Mesothelial cell of epicardium (in vitro differentiated cells): ENCODE measurements around the gene ODC1. TPM values are rescaled to one million over a fixed set of nuclear protein-coding genes. Genes with fewer than 3 reads are reported as not detected.

Experiments used
- DNase-seq, 2 experiments: peaks; one replicate each; pipeline ENCODE4 v3.0.0; 2021; ENCODE audit warnings: low spot score in 2 of 2; ENCODE audit not compliant: unreplicated experiment in 2 of 2
- H3K27ac Mint-ChIP-seq: 2 replicates; pipeline ENCODE4 v1.8.0; 2021; ENCODE audit warnings: mixed read lengths
- H3K27me3 Mint-ChIP-seq: 2 replicates; pipeline ENCODE4 v1.8.0; 2021; ENCODE audit warnings: low read depth, mixed read lengths
- H3K36me3 Mint-ChIP-seq: 2 replicates; pipeline ENCODE4 v1.8.0; 2021; ENCODE audit warnings: mixed read lengths
- H3K4me1 Mint-ChIP-seq: 2 replicates; pipeline ENCODE4 v1.8.0; 2021; ENCODE audit warnings: mixed read lengths
- H3K4me3 Mint-ChIP-seq: 2 replicates; pipeline ENCODE4 v1.8.0; 2021; ENCODE audit warnings: mild to moderate bottlenecking, moderate library complexity, mixed read lengths
- H3K9me3 Mint-ChIP-seq: 2 replicates; pipeline ENCODE4 v1.8.0; 2021; ENCODE audit warnings: mixed read lengths
- CTCF ChIP-seq: fragments of 200-600 bp; sonication (generic); IDR thresholded peaks from one replicate; pipeline ENCODE4 v1.5.0; 2021; ENCODE audit warnings: antibody characterized with exemption; ENCODE audit not compliant: unreplicated experiment
- total RNA-seq: library from RNA; stranded (reverse); gene quantifications from 3 replicates; pipeline ENCODE4 v1.2.1, GENCODE V29; 2021

ODC1 gene
- total RNA-seq, 1 donor from 2014 or later = 148 TPM

GRCh38 chr2:10487081-10487740, 39.1 kb upstream of the ODC1 start:
- peak in 1 of 2 experiments; percentile 34 for DNase-seq
- peaks cover 23% of the 10 kb centered on the region for H3K27me3 Mint-ChIP-seq
- no peak overlapping the region for H3K27ac Mint-ChIP-seq
- H3K4me1 Mint-ChIP-seq = peaks cover 11% of the 10 kb centered on the region
- no peak for TF ChIP-seq CTCF
- H3K9me3 Mint-ChIP-seq = peaks cover 8% of the 10 kb centered on the region
- H3K4me3 Mint-ChIP-seq = no peak overlapping the region
- peaks cover 6% of the 10 kb centered on the region for H3K36me3 Mint-ChIP-seq

GRCh38 chr2:10486601-10487079, 38.5 kb upstream of the ODC1 start:
- no peak for TF ChIP-seq CTCF
- H3K9me3 Mint-ChIP-seq = peaks cover 8% of the 10 kb centered on the region
- H3K4me1 Mint-ChIP-seq = peaks cover 11% of the 10 kb centered on the region
- no peak overlapping the region for H3K27ac Mint-ChIP-seq
- H3K4me3 Mint-ChIP-seq = no peak overlapping the region
- H3K27me3 Mint-ChIP-seq = peaks cover 29% of the 10 kb centered on the region
- H3K36me3 Mint-ChIP-seq = peaks cover 6% of the 10 kb centered on the region
- peak in 1 of 2 experiments; percentile 24 for DNase-seq

GRCh38 chr2:10486091-10486490, 38.0 kb upstream of the ODC1 start:
- no peak for DNase-seq
- peaks cover 11% of the 10 kb centered on the region for H3K4me1 Mint-ChIP-seq
- H3K36me3 Mint-ChIP-seq = peaks cover 2% of the 10 kb centered on the region
- no peak overlapping the region for H3K27ac Mint-ChIP-seq
- H3K4me3 Mint-ChIP-seq = no peak overlapping the region
- TF ChIP-seq CTCF = no peak
- H3K9me3 Mint-ChIP-seq = peaks cover 3% of the 10 kb centered on the region
- H3K27me3 Mint-ChIP-seq = peaks cover 33% of the 10 kb centered on the region

GRCh38 chr2:10482913-10483312, 34.8 kb upstream of the ODC1 start:
- Mint-ChIP-seq H3K9me3 (no peaks in the 10 kb centered on the region), H3K27me3 (peaks cover 36% of the 10 kb centered on the region), H3K4me3 (peak overlapping the region; percentile 26), H3K27ac (peak overlapping the region; percentile 79), H3K36me3 (no peaks in the 10 kb centered on the region), H3K4me1 (peaks cover 11% of the 10 kb centered on the region)
- no peak for TF ChIP-seq CTCF
- no peak for DNase-seq

- Mint-ChIP-seq H3K27me3 (peaks cover 33% of the 10 kb centered on the region), H3K4me3 (peak overlapping the region; percentile 26), H3K9me3 (no peaks in the 10 kb centered on the region), H3K36me3 (no peaks in the 10 kb centered on the region), H3K4me1 (peaks cover 11% of the 10 kb centered on the region), H3K27ac (peak overlapping the region; percentile 79)
- DNase-seq = no peak
- TF ChIP-seq CTCF = no peak
Measured at GRCh38 chr2:10482460-10482859, 34.3 kb upstream of the ODC1 start.
